DMS79 treated with DMSO at 0.1 percent for 48 hours (cell line): Measurements from ENCODE around the gene PIK3R1.

Experiments used
- DNase-seq: peaks from one replicate; lab custom pipeline; 2025; lab: John Stamatoyannopoulos, UW

Gene PIK3R1

DNA sequence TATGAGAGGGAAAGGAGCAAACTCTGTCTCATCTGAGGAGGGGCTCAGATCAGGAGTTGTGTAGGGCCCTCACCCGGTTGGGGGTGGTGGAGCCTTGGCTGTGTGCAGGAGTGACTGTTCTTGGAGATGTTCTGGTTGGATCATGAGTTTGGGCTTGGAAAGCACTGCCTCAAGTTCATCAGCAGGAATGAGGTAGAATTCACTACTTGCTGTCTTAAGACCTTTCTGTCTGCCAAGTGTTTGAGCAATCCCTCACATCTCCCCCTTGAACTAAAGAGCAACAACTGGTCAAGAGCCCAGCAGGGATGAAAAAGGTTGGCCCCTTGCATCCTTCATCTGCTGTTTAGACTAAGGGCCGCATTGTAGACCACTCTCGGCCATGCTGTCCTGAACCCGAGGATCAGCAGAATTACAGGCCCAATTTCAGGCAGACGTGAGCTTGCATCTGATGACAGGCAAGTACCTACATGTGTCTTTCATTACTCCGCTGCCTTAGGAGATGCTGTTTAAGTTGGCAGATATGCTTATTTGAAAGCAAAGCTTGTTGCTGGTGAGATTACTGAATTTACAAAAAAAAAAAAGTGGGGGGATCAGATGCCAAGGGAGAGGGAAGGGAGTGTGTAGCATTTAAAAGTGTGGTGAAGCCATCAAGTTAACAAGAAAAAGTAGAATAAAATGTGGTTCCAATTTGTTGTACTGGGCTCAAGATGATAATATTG lies 36.4 kb downstream of the PIK3R1 start:
- no peak for DNase-seq

DNA sequence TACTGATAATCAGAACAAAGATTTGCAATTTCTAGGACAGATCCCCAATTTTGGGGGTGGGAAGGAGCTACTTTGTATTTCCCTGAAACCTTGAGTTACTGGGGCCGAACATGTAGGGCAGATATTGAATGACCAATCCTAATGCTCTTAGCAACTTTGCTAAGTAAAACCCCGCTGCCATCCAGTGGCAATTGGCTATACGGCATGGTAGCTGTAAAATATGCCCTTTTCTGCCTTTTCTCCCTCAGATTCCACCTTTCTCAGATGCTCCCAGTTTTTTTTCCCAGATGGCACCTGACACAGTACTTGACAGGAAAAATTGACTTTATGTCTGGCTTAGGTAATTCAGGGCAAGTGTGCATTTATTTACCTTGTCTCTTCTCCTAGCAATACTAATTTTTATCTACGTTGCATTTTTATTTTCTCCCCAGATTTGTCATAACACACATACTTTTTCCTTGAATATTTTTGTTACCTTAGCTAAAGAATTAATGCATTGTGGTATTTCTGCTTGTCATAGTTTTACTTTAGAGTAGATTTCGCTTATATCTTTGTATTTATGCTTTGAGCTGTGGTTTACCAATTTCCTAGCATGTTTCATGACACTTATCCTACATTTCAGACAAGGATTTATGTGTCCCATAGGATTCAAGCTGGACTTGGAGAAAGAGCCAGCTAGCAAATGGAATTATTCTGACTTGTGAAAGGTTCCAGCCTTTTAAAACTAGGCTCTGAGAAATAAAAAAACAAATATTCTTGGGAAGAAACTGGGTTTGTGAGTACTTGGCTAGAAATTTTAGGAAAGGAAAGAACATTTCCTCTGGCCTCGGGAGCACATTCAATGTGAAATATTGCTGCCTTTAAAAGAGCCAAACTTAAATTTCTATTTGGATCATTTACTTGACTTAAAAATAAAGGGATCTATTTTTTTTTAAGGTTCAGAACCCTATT lies 37.4 kb downstream of the PIK3R1 start:
- DNase-seq = peak; percentile 27

DNA sequence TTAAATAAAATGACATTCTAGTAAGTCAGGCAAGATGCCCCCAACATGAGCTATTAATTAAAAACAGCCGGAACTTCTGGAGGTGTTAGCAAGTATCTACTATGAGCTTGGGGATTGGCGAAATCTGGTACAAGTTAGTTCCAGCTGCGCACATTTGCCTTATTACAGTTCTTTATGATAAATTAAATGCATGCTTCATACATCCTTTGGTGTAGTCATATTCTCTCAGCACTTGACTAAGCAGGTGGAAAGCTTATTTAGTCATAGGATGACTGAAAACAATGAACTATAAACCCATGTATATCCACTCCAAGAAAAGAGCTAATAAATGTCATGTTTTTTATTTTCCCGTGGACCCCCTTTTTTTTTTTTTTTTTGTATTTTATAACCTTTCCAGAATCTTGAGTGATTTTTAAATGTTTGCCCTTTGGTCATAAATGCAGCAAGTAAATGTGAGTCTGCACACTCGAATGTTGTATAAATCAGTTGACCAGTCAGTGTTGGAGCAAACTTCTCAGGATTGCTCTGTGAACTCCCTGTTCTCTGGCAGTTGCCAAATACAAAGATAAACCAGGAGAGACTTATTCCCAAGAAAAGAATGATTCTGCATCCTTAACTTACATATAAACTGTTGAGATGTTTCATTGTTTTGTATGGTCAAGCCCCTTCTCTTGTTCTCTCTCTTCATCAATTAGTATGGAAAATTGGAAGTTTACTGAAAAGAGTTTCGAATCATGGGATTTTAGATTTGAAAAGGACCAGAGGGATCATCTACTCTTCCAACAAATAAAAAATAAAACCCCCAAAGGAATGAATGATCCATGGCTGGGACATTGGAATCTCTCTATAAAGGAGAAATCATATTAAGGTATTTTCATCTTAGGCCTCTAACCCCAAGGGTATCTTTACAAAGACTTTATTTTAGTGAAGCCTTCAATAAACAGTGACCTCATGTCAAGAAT lies 38.3 kb downstream of the PIK3R1 start:
- DNase-seq = no peak

DNA sequence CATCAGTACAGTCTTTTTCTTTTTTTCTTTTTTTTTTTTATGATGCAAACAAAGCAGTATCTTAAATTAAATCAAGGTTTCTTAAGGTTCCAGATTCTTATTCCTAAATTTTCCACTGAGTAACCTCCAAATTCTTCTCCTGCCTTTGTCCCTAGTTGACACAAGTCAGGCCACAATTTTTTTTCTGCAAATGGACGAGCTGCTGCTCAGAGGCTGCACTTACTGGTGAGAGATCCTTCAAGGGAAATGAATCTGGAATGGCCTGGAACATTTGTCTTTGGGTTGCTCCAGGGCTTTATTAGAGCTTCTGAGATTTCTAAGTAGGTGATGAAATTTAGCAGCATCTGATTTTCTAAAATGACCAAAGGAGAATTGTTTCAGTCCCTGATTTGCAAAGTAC lies 39.3 kb downstream of the PIK3R1 start:
- no peak for DNase-seq

DNA sequence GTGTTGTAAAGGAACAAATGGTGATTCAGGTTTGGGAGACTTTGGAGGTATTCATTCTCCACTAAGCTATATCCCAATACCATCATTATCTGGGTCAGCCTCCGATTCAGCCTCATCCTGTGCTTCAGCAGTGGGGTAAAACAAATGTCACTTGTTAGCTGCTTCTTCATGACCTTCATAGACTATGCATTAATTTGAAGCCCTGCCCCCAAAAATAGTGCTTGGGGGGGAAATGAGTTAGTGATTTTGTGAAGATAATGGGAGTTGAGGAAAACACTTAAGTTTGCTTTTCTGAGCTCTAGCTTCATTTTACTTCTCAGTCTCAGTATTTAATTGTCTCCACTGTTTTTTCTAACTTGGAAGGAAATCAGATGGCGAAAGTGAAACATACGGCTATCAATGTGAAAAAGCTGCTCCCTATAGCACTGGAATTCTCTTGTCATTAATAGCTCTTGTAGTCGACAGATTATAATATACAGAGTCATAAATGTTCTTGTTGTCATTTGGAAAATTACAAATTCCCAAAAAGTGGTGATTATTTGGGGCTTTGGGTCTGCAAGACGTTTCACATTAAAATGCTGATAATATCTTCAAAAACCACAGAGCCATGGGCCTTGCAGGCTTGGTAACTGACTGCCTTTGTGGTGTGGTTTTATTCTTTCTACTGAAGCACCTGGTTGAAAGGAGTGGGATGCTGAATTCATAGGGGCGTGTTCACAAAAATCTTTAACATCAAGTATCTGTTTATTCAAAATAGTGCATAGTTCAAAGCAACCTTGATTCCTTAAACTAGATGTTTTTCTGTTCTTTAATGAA lies 40.0 kb downstream of the PIK3R1 start:
- peak; percentile 6 for DNase-seq

DNA sequence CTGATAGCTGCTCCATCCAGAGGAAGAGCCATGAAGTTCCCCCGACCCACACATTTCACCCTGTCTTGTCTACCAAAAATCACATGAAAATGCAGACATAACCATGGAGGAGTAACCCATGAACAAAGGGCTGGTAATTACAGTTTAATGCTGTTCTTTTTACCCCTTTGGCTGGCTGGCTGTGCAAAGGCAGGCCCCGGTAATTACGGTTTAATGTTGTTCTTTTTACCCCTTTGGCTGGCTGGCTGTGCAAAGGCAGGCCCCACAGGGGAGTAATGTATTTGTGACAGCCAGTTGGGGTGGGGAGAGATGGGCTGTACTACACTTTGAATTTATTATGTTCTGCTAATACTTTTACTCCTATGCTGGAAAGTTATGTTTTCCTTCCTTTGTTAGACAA lies 41.7 kb downstream of the PIK3R1 start:
- DNase-seq = no peak

DNA sequence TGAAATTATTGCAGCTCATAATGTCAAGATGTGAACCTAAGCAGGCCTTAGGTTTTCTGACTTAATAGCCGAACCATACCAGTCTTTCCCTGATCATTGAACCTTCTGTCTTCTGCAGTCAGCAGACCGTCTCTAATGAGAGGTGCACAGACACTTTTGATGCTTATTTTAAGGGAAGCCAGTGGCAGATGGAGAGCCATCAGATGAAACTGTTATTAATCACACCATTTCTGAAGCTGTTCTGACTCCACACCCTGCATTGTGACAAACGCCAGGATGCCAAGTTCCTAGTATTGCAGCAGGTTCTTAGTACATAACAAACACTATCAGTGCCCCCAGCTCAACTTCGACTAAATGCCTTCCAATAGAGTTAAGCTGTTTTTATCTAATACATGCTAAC lies 43.0 kb downstream of the PIK3R1 start:
- DNase-seq = no peak

DNA sequence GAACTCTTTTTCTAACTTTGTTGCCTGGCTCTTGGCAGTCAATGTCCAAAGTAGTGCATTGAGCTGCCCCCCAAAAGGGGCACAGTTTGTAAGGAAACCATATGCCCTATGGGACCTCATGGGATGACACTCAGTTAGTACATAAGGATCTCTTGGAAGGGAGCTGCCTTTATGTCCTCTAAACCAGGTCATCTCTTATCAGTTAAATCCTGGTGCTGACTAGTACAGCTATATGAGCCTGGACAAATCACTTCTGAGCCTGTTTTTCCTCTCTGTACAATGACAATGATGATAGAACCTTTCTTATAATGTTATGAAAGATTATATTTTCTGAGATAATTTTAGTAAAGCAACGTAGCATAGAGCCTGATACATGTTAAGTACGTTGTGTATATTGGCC lies 44.1 kb downstream of the PIK3R1 start:
- DNase-seq = no peak

DNA sequence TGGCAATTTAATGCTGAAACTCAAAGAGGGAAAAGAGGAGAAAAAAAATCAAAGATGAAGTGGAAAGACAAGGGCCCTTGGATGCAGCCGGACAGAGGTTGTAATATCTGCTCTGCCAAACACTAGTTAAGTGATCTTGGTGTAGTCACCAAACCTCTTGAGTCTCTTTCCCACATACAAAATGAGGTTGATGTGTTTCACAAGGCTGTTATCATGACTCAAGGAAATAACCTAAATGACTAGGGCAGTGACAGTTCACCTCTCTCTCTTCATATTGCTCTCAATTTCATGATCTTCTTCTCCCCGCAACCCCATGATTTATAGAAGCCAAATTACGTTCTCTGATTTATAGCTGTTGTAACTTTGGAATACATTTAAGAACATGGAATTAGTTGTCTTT lies 44.9 kb downstream of the PIK3R1 start:
- no peak for DNase-seq

DNA sequence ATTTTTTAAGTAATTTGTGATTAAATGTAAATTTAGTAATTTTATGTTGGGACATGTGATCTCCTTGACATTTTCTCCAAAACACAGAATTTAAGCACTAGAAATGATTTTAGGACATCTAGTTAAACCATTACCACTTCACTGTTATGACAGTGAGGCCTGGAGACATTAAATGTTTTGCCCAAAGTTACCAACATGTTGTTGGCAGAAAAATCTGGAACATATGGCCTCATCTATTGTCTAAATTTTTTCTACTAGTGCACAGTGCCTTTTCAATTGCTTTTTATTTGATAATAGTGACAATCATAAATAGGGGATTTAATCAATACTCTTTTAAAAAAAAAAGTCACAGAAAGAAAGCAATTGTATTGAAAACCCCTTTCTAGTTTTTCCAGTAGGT lies 45.6 kb downstream of the PIK3R1 start:
- DNase-seq = no peak

DNA sequence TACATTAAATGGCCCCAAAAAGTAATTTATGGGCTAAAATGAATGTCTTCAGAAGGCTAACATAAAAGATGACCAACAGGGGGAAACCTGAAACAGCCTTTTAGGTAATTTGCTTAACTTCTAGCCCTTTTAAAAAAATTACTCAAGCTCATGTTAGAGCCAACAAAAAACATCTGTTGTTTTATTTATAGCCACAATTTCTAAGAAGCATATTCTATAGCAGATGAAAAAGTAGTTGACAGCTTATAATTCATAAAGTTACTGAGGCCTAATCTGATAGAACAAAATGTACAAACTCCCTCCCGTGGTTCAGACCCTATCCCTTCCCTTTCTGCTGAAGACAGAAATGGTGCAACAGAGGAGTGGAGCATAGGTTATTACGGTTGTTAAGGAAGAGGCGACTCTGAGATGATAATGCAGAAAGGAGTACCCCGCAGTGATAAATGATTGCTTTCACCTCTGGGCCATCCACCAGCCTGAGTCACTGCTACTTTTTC lies 46.1 kb downstream of the PIK3R1 start:
- DNase-seq = no peak

DNA sequence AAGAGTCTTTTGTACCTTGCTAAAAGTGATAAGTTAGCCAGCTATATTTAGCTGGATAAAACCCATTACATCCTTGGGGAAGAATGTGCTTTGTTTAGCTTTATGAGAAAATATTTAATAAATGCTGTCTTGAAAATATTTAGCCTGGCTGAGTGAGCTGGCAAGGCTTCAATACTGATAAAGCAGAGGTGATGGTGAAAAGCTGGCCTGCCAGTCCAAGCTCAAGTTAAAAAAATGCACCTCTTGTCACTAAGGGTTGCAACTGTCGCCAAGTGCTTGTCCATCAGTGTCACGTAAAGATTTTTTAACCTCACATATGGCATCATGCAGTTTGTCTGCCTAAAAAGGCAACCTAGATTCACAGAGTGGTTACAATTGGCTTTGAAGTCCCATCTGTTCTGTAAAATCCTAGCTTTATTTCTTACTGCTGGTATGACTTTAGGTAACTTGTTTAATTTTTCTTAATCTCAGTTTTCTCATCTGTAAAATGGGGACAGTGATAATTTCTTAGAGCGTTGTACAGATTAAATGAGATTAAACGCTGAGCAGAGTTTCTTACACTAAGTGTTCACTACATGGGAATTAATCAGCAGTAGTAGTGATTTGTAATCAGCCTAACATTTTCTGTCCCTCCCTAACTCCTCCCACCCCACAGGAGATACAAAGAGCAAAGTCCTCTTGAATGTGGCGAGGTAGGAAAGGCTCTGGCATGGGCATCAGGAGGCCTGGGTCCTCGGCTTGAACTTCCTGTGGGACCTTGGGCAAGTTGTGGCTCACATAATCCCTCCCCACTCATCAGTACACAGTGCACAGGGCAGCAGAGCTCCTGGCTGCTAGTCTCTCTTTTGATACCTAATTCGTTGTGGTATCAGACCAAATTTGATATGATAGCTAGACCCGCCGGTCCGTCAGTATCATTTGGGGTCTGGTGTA lies 48.7 kb downstream of the PIK3R1 start:
- DNase-seq = no peak

DNA sequence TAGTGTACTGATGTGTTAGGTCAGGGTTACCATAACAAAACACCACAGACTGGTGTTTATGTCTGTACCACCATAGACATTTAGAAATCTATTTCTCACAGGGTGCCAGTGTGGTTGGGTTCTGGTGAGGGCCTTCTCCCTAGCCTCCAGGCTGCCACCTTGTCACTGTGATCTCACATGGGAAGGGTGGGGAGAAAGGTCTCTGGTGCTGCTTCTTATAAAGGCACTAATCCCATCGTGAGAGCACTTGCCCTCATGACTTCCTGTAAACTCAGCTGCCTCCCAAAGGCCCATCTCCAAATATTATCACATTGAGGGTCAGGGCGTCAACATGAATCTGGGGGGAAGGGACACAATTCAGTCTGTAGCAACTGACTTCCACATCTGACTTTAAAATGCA lies 49.8 kb downstream of the PIK3R1 start:
- no peak for DNase-seq

DNA sequence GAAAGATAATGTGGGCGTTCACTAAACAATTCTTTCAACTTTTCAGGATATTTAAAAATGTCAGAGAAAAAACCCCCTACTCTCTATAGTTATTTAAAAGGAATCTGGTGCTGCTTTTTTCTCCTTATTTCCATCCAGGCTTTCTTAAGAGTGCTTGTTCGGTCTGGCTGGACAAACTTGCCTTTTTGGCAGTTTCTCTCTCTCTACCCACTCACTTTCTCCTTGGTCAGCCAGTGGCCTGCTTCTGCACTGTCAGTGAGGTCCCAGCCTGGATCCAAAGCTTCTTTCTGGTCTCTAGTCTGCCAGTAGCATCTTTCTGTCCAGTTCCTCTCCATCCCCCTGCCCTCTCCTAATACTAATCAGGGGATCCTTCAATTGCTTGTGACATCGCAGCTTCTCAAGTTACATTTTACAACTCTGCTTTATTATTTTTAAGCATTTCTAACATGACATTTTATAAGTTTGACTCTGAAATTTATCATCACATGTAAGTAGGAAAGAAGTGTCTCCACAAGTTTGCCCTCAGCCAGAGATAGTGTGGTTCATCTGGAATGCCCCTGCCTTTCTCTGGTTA lies 50.4 kb downstream of the PIK3R1 start:
- DNase-seq = no peak

DNA sequence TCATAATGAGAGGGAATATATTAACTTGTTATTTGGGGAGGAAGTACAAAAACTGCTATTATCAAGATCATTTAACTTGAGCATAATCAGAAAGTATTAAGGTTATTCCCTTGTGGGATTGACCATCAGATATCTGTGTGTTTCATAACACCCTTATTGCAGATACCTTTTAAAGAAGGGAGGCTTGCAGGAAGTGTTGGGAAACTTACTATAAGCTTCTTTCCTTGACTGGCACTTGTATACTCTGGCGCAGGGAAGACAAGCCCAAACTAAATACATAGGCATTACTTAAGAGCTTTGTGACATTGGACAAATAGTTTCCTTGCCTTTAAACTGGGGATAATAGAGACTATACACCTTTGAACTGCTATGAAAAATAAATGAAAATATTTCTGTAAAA lies 50.9 kb downstream of the PIK3R1 start:
- no peak for DNase-seq

DNA sequence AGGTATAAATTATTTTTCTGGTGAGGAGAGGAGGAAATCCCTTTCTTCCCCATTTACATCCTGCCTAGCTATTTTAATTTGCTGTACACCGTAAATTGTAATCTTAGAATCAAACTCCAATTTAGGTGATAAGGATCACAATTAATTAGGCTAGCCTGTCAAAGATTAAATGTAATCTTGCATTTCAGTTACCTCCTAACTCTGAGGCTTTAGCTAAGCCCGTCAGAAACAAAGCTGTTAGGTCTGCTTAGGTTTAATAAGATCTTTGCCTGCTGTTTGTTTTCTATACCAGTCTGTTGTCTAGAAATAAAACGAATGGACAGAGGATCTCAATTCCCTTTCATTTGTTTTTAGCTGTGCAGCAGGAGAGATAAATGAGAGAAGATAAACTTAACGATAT lies 51.5 kb downstream of the PIK3R1 start:
- DNase-seq = no peak

DNA sequence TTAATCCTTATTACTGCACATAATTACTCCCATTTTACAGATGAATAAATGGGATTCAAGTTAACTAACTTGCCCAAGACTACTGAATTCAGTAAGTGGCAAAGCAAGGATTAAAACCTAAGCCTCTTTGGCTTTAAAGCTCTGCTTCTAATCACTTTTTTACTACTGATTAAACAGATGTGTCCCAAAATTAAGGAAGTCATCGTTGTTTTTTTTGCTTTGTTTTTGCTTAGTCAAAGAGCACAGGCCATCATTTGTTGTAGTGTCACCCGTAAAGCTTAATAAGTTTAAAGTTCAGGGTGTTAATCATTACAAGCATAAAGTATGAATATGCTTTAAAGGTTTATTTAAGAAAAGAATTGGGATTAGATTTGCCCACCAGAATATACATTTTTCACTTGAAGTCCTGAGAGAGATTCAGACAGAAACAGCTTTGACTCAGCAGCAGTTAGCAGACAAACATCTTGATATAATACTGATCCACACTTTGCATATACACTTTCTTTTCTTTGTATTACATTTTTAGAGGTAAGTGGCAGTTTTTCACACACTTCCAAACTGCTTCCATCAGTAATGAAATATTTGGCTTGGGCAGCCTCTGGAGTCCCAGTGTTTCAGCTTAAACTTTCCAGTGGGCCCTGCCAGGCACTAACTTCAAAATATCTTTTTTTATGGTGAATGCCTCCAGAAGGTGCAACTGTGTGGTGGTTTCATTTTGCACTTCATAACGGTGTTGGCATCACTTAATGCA lies 52.7 kb downstream of the PIK3R1 start:
- DNase-seq = no peak

DNA sequence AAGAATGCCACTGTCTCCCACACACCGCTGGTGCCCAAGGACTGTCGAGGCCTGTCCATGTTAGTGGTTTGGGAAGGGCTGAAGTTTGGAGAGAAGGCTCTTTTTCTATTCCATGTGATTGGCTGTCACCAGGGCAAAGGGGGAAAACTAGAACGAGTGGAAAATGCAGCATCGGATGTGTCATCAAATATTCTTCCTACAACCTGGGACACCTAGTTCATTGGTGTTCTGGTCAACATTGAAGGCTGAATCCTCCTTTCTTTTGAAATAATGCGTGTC lies 53.2 kb downstream of the PIK3R1 start:
- DNase-seq = no peak

DNA sequence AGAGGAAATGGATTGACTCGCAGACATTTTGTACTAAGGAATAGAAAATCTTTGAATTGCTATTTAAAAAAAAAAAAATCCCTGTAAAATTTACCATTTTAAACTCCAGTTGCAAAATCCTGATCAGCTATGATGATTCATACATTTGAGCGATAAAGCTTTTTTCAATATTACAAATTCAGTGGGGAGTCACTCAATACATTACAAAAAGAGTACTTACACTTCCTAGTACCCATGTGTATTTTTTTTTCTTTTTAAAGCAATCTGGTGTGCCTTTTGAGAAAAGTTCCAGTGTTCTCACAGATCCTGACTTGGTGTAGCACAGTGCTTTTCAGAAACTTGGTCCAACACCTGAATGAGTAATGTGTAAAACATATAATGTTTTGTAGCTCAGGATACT lies 54.3 kb downstream of the PIK3R1 start:
- DNase-seq = no peak
